HepG2 (cell line): ENCODE measurements around the gene ZNF764. TPM values are rescaled to one million over a fixed set of nuclear protein-coding genes. Genes with fewer than 3 reads are reported as not detected.

ENCODE experiments used
- AHDC1 ChIP-seq: sonication (generic); formaldehyde crosslinking; IDR thresholded peaks from 2 replicates; pipeline ENCODE4 v1.5.1; 2020; ENCODE audit warnings: mild to moderate bottlenecking, missing genetic modification reagents, borderline replicate concordance
- HNF4G ChIP-seq, 2 experiments: sonication (generic) in 1 of 2; formaldehyde crosslinking in 1 of 2; IDR thresholded peaks; 2 replicates each; pipeline versions ENCODE4 v1.4.0 to v1.6.1; 2011 to 2020; ENCODE audit warnings: borderline replicate concordance in 2 of 2, low read depth in 2 of 2, mild to moderate bottlenecking in 2 of 2, low read length in 1 of 2, missing genetic modification reagents in 1 of 2, moderate library complexity in 1 of 2
- IKZF1 ChIP-seq: fragments of 450-650 bp; IDR thresholded peaks from 2 replicates; pipeline ENCODE4 v1.7.1; 2016
- NCOA1 ChIP-seq: sonication (generic); formaldehyde crosslinking; IDR thresholded peaks from 2 replicates; pipeline ENCODE4 v1.9.0; 2021; ENCODE audit warnings: missing genetic modification reagents
- POLR2A ChIP-seq, 2 experiments: IDR thresholded peaks; 2 replicates each; pipeline ENCODE4 v1.6.1; 2011; ENCODE audit warnings: low read depth in 2 of 2, low read length in 2 of 2, mild to moderate bottlenecking in 1 of 2, moderate library complexity in 1 of 2; ENCODE audit not compliant: insufficient read depth in 1 of 2
- REST ChIP-seq, 2 experiments: IDR thresholded peaks; 2 replicates each; pipeline ENCODE4 v1.6.1; 2011 to 2012; ENCODE audit warnings: low read length in 2 of 2, borderline replicate concordance in 1 of 2, low read depth in 1 of 2, mild to moderate bottlenecking in 1 of 2, moderate library complexity in 1 of 2
- TBL1XR1 ChIP-seq: fragments of 150-350 bp; IDR thresholded peaks from 2 replicates; pipeline ENCODE4 v1.6.1; 2014; ENCODE audit warnings: borderline replicate concordance, low read length; ENCODE audit not compliant: partially characterized antibody
- ZBTB3 ChIP-seq: sonication (generic); formaldehyde crosslinking; IDR thresholded peaks from 2 replicates; pipeline ENCODE4 v1.4.0; 2020; ENCODE audit warnings: low read depth, mild to moderate bottlenecking, moderate library complexity, missing genetic modification reagents, borderline replicate concordance
- ZNF512 ChIP-seq: sonication (generic); formaldehyde crosslinking; IDR thresholded peaks from 2 replicates; pipeline ENCODE4 v1.4.0; 2020; ENCODE audit warnings: mild to moderate bottlenecking, missing genetic modification reagents
- ZNF605 ChIP-seq: sonication (generic); formaldehyde crosslinking; IDR thresholded peaks from 2 replicates; pipeline ENCODE4 v1.8.0; 2022; ENCODE audit warnings: mild to moderate bottlenecking, missing genetic modification reagents
- ZNF878 ChIP-seq: sonication (generic); formaldehyde crosslinking; IDR thresholded peaks from 2 replicates; pipeline ENCODE4 v1.8.1; 2023; ENCODE audit warnings: mild to moderate bottlenecking, missing genetic modification reagents, moderate library complexity
- ZXDC ChIP-seq: sonication (generic); formaldehyde crosslinking; IDR thresholded peaks from 2 replicates; pipeline ENCODE4 v1.5.0; 2020; ENCODE audit warnings: mild to moderate bottlenecking, missing genetic modification reagents
- polyA plus RNA-seq, 8 experiments: library from polyadenylated mRNA; depleted of rRNA in 3 of 8; stranded (reverse) in 7 of 8; unstranded in 1 of 8; fragments of >200 nt; fragmentation: Illumina TruSeq in 4 of 8; extraction: Trizol in 4 of 8; gene quantifications; 2 replicates each; pipeline versions ENCODE4 v1.2.1 to v1.2.3, GENCODE V29; 2011 to 2016; ENCODE audit warnings: low read depth in 4 of 8, missing spikeins in 1 of 8, mixed read lengths in 1 of 8; ENCODE audit not compliant: insufficient read depth in 1 of 8
- total RNA-seq, 5 experiments: library from RNA; depleted of rRNA; stranded (reverse); fragments of >200 nt; fragmentation: Illumina TruSeq; extraction: Trizol; gene quantifications; 2 replicates each; pipeline ENCODE4 v1.2.3, GENCODE V29; 2016; ENCODE audit warnings: low read depth in 1 of 5

Gene ZNF764
- total and polyA plus RNA-seq, 2 of the 13 experiments (the other 11 are each of a cell fraction or from before 2014, with no cell fraction given) = 4.1 to 9.1 TPM

- TF ChIP-seq HNF4G (IDR thresholded peaks at IDR 0.05; ENCODE audit: borderline replicate concordance, low read depth, low read length) (peak; percentile 97), HNF4G (CRISPR knock-in tag; IDR thresholded peaks at IDR 0.05; ENCODE audit: borderline replicate concordance, low read depth) (peak; percentile 85), TBL1XR1 (no peak), ZXDC (CRISPR knock-in tag) (no peak; the same call in 1 of the 2 replicates), ZNF605 (CRISPR knock-in tag) (peak; percentile 71), IKZF1 (no peak), POLR2A (IDR thresholded peaks at IDR 0.05; ENCODE audit: insufficient read depth in 1 of 2, low read depth in 2 of 2, low read length in 2 of 2) (peak; percentile 80 to 90), AHDC1 (CRISPR knock-in tag) (peak; percentile 53; the same call in 1 of the 2 replicates), REST (IDR thresholded peaks at IDR 0.05; ENCODE audit: borderline replicate concordance in 1 of 2, low read depth in 1 of 2, low read length in 2 of 2) (no peak), ZNF878 (CRISPR knock-in tag) (peak; percentile 55), ZNF512 (CRISPR knock-in tag) (no peak), ZBTB3 (CRISPR knock-in tag) (no peak; the same call in 1 of the 2 replicates), NCOA1 (CRISPR knock-in tag) (peak; percentile 91)
Measured at GRCh38 chr16:30557957-30558788, at the start of gene ZNF764 (continued).
